Activated naive CD4-positive, alpha-beta T cell treated with anti-CD3 and anti-CD28 coated beads, Interleukin-2, amount 10 ng/mL, durations not matched to agents 7 days and 5 days (primary cell): ENCODE data around the gene PLXNA4.
"Not testable (repeated sequence)": the region's sequence is repeated elsewhere in the genome, so short reads cannot be mapped to it uniquely, and the experiment has no call there.

Source experiments
- CTCF ChIA-PET: fragments of 350-600 bp; sonication (Branson Sonifier 250); formaldehyde crosslinking; loops from one replicate; lab custom pipeline; 2021; ENCODE audit warnings: antibody characterized with exemption; lab: Charles Lee
- DNase-seq: peaks from one replicate; pipeline ENCODE4 v3.0.0-alpha.2; 2020
- H3K27ac Mint-ChIP-seq: one replicate; pipeline ENCODE4 v1.8.0; 2021; ENCODE audit warnings: mild to moderate bottlenecking, moderate library complexity, mixed read lengths
- H3K27me3 Mint-ChIP-seq: one replicate; pipeline ENCODE4 v1.8.0; 2021; ENCODE audit warnings: mild to moderate bottlenecking, mixed read lengths
- H3K36me3 Mint-ChIP-seq: one replicate; pipeline ENCODE4 v1.8.0; 2021; ENCODE audit warnings: mixed read lengths
- H3K4me1 Mint-ChIP-seq: one replicate; pipeline ENCODE4 v1.8.0; 2021; ENCODE audit warnings: mixed read lengths
- H3K4me3 Mint-ChIP-seq: one replicate; pipeline ENCODE4 v1.8.0; 2021; ENCODE audit warnings: mild to moderate bottlenecking, moderate library complexity, mixed read lengths
- H3K9me3 Mint-ChIP-seq: one replicate; pipeline ENCODE4 v1.8.0; 2021; ENCODE audit warnings: mixed read lengths

PLXNA4 gene

GRCh38 chr7:132171130-132171576, 405.1 kb downstream of the PLXNA4 start:
- DNase-seq, result no peak
- no peak overlapping the region for H3K27ac Mint-ChIP-seq
- CTCF ChIA-PET, result no interaction called here
- peaks cover 4% of the 10 kb centered on the region for H3K27me3 Mint-ChIP-seq
- H3K4me3 Mint-ChIP-seq, result no peak overlapping the region
- no peaks in the 10 kb centered on the region for H3K4me1 Mint-ChIP-seq
- no peaks in the 10 kb centered on the region for H3K9me3 Mint-ChIP-seq
- H3K36me3 Mint-ChIP-seq, result peaks cover 4% of the 10 kb centered on the region

GRCh38 chr7:132169730-132170129, 406.5 kb downstream of the PLXNA4 start:
- H3K4me1 Mint-ChIP-seq, result no peaks in the 10 kb centered on the region
- no peaks in the 10 kb centered on the region for H3K9me3 Mint-ChIP-seq
- CTCF ChIA-PET, result no interaction called here
- H3K36me3 Mint-ChIP-seq, result peaks cover under 1% of the 10 kb centered on the region
- no peak overlapping the region for H3K4me3 Mint-ChIP-seq
- no peak for DNase-seq
- peaks cover 4% of the 10 kb centered on the region for H3K27me3 Mint-ChIP-seq
- no peak overlapping the region for H3K27ac Mint-ChIP-seq

GRCh38 chr7:132168239-132168638, 408.0 kb downstream of the PLXNA4 start:
- Mint-ChIP-seq H3K27ac (no peak overlapping the region), H3K27me3 (peaks cover 8% of the 10 kb centered on the region), H3K36me3 (no peaks in the 10 kb centered on the region), H3K4me3 (no peak overlapping the region), H3K4me1 (no peaks in the 10 kb centered on the region), H3K9me3 (no peaks in the 10 kb centered on the region)
- CTCF ChIA-PET, result no interaction called here
- DNase-seq, result no peak

- H3K4me3 Mint-ChIP-seq, DNase-seq, CTCF ChIA-PET, H3K4me1 Mint-ChIP-seq, H3K27ac Mint-ChIP-seq, H3K36me3 Mint-ChIP-seq, H3K9me3 Mint-ChIP-seq, H3K27me3 Mint-ChIP-seq: not testable (repeated sequence)
Observed at GRCh38 chr7:132165695-132166094, 410.6 kb downstream of the PLXNA4 start.

- CTCF ChIA-PET, result no interaction called here
- no peak for DNase-seq
- Mint-ChIP-seq H3K4me1 (no peaks in the 10 kb centered on the region), H3K4me3 (no peak overlapping the region), H3K9me3 (no peaks in the 10 kb centered on the region), H3K27ac (no peak overlapping the region), H3K27me3 (peaks cover 4% of the 10 kb centered on the region), H3K36me3 (no peaks in the 10 kb centered on the region)
Observed at GRCh38 chr7:132164558-132165125, 411.6 kb downstream of the PLXNA4 start.

- no peaks in the 10 kb centered on the region for H3K4me1 Mint-ChIP-seq
- no peak for DNase-seq
- CTCF ChIA-PET, result no interaction called here
- peaks cover 4% of the 10 kb centered on the region for H3K27me3 Mint-ChIP-seq
- no peaks in the 10 kb centered on the region for H3K9me3 Mint-ChIP-seq
- H3K4me3 Mint-ChIP-seq, result no peak overlapping the region
- H3K36me3 Mint-ChIP-seq, result no peaks in the 10 kb centered on the region
- H3K27ac Mint-ChIP-seq, result no peak overlapping the region
Observed at GRCh38 chr7:132162556-132163144, 413.6 kb downstream of the PLXNA4 start.

- Mint-ChIP-seq H3K27me3 (peaks cover 4% of the 10 kb centered on the region), H3K4me1 (no peaks in the 10 kb centered on the region), H3K36me3 (no peaks in the 10 kb centered on the region), H3K9me3 (no peaks in the 10 kb centered on the region), H3K4me3 (no peak overlapping the region), H3K27ac (no peak overlapping the region)
- DNase-seq, result no peak
- CTCF ChIA-PET, result no interaction called here
Observed at GRCh38 chr7:132161976-132162375, 414.3 kb downstream of the PLXNA4 start.

GRCh38 chr7:132161533-132161915, 414.7 kb downstream of the PLXNA4 start:
- Mint-ChIP-seq H3K9me3 (no peaks in the 10 kb centered on the region), H3K4me1 (no peaks in the 10 kb centered on the region), H3K27me3 (peaks cover 4% of the 10 kb centered on the region), H3K4me3 (no peak overlapping the region), H3K36me3 (no peaks in the 10 kb centered on the region), H3K27ac (no peak overlapping the region)
- CTCF ChIA-PET, result no interaction called here
- DNase-seq, result no peak

GRCh38 chr7:132160611-132161532, 415.4 kb downstream of the PLXNA4 start:
- no peak overlapping the region for H3K4me3 Mint-ChIP-seq
- peaks cover 4% of the 10 kb centered on the region for H3K36me3 Mint-ChIP-seq
- H3K27ac Mint-ChIP-seq, result peak overlapping the region; percentile 29
- H3K4me1 Mint-ChIP-seq, result no peaks in the 10 kb centered on the region
- CTCF ChIA-PET, result no interaction called here
- H3K9me3 Mint-ChIP-seq, result no peaks in the 10 kb centered on the region
- no peak for DNase-seq
- H3K27me3 Mint-ChIP-seq, result peaks cover 9% of the 10 kb centered on the region

- CTCF ChIA-PET, result no interaction called here
- DNase-seq, result no peak
- Mint-ChIP-seq H3K4me1 (no peaks in the 10 kb centered on the region), H3K27ac (no peak overlapping the region), H3K9me3 (no peaks in the 10 kb centered on the region), H3K27me3 (peaks cover 19% of the 10 kb centered on the region), H3K36me3 (peaks cover 4% of the 10 kb centered on the region), H3K4me3 (no peak overlapping the region)
Observed at GRCh38 chr7:132158841-132159240, 417.4 kb downstream of the PLXNA4 start.

- Mint-ChIP-seq H3K4me3 (no peak overlapping the region), H3K36me3 (peaks cover 4% of the 10 kb centered on the region), H3K27ac (no peak overlapping the region), H3K9me3 (no peaks in the 10 kb centered on the region), H3K4me1 (no peaks in the 10 kb centered on the region), H3K27me3 (peaks cover 21% of the 10 kb centered on the region)
- CTCF ChIA-PET, result no interaction called here
- DNase-seq, result no peak
Observed at GRCh38 chr7:132158166-132158565, 418.1 kb downstream of the PLXNA4 start.

- peaks cover 33% of the 10 kb centered on the region for H3K27me3 Mint-ChIP-seq
- no peaks in the 10 kb centered on the region for H3K9me3 Mint-ChIP-seq
- peaks cover 4% of the 10 kb centered on the region for H3K36me3 Mint-ChIP-seq
- no peaks in the 10 kb centered on the region for H3K4me1 Mint-ChIP-seq
- H3K27ac Mint-ChIP-seq, result no peak overlapping the region
- H3K4me3 Mint-ChIP-seq, result no peak overlapping the region
- CTCF ChIA-PET, result no interaction called here
- DNase-seq, result no peak
Observed at GRCh38 chr7:132155715-132156114, 420.6 kb downstream of the PLXNA4 start.

- CTCF ChIA-PET, result no interaction called here
- peaks cover 6% of the 10 kb centered on the region for H3K36me3 Mint-ChIP-seq
- no peak for DNase-seq
- no peak overlapping the region for H3K27ac Mint-ChIP-seq
- no peaks in the 10 kb centered on the region for H3K9me3 Mint-ChIP-seq
- H3K27me3 Mint-ChIP-seq, result peaks cover 33% of the 10 kb centered on the region
- H3K4me1 Mint-ChIP-seq, result no peaks in the 10 kb centered on the region
- H3K4me3 Mint-ChIP-seq, result no peak overlapping the region
Observed at GRCh38 chr7:132154695-132155471, 421.4 kb downstream of the PLXNA4 start.

GRCh38 chr7:132154248-132154647, 422.0 kb downstream of the PLXNA4 start:
- Mint-ChIP-seq H3K27ac (no peak overlapping the region), H3K9me3 (no peaks in the 10 kb centered on the region), H3K4me1 (no peaks in the 10 kb centered on the region), H3K27me3 (peaks cover 33% of the 10 kb centered on the region), H3K36me3 (peaks cover 6% of the 10 kb centered on the region), H3K4me3 (no peak overlapping the region)
- CTCF ChIA-PET, result interaction anchor here (0.6 kb wide), 1 partner anchor 465 kb away, joined by 3 read pairs; no protein-coding TSS in a partner anchor
- DNase-seq, result no peak
